Measurements from ENCODE around the gene PLEKHG4.

Gene PLEKHG4

DNA sequence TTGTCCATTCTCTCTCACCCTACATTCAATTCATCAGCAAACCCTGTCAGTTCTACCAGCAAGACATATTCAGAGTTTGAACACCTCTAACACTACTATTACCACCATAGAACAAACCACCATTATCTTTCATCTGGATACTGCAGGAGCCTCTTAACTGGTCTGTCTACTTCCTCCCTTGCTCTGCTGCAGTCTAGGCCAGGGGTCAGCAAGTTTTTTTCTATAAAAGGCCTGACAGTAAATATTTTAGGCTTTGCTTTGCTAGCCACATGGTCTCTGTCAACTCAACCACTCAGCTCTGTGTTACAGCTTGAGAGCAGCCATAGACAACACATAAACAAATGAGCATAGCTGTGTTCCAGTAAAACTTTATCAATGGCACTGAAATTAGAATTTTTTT is 33.4 kb downstream of the PLEKHG4 start:
- H3K23ac ChIP-seq (ENCODE audit: low read depth, low read length, poor library complexity) = no peak overlapping the region
- H4K8ac ChIP-seq (ENCODE audit: low read depth, low read length) = no peak overlapping the region
- H4K91ac ChIP-seq (ENCODE audit: low read depth, low read length, poor library complexity) = no peak overlapping the region
- H3K18ac ChIP-seq (ENCODE audit: low read length) = no peak overlapping the region
- no peak for DNase-seq (ENCODE audit: low spot score)
- H2BK15ac ChIP-seq (ENCODE audit: low read length) = no peak overlapping the region
- peaks cover 0 to 28% (median 0%) of the 10 kb centered on the region in 3 experiments for H3K27me3 ChIP-seq (ENCODE audit: control insufficient read depth in 3 of 3, insufficient read depth in 3 of 3, low read depth in 1 of 3, low read length in 3 of 3)
- no peak overlapping the region for H3K4me3 ChIP-seq (ENCODE audit: low read length in 2 of 2)
- no peak overlapping the region for H2BK5ac ChIP-seq (ENCODE audit: low read length)
- H2AFZ ChIP-seq (ENCODE audit: low read length) = no peak overlapping the region
- no peak overlapping the region for H3K4me2 ChIP-seq (ENCODE audit: insufficient read depth, low read length, poor library complexity, severe bottlenecking)
- H3K9me3 ChIP-seq (replicated peaks in 1 of 2; ENCODE audit: control insufficient read depth in 2 of 2, insufficient read depth in 1 of 2, low read depth in 1 of 2, low read length in 2 of 2) = no peaks in the 10 kb centered on the region
- no peaks in the 10 kb centered on the region for H3K79me1 ChIP-seq (ENCODE audit: low read depth, low read length)
- no peak overlapping the region for H2BK120ac ChIP-seq (ENCODE audit: low read depth, low read length)
- peaks cover 0 to 2% of the 10 kb centered on the region in 2 donors for H3K4me1 ChIP-seq (ENCODE audit: control insufficient read depth in 2 of 2, insufficient read depth in 1 of 2, low read depth in 1 of 2, low read length in 2 of 2)
- no peak overlapping the region for H3K27ac ChIP-seq (replicated peaks; ENCODE audit: low read length)
- no peaks in the 10 kb centered on the region for H3K36me3 ChIP-seq (replicated peaks in 1 of 2; ENCODE audit: control insufficient read depth in 2 of 2, insufficient read depth in 2 of 2, low read length in 2 of 2)
- no peak overlapping the region for H2BK12ac ChIP-seq (ENCODE audit: low read length)
- no peak overlapping the region for H3K9ac ChIP-seq (ENCODE audit: low read depth, low read length, poor library complexity)
- H2AK5ac ChIP-seq (ENCODE audit: low read depth, low read length) = no peak overlapping the region
- no peak overlapping the region for H3K4ac ChIP-seq (ENCODE audit: low read length)
- no peak overlapping the region for H3K14ac ChIP-seq (ENCODE audit: low read length)

DNA sequence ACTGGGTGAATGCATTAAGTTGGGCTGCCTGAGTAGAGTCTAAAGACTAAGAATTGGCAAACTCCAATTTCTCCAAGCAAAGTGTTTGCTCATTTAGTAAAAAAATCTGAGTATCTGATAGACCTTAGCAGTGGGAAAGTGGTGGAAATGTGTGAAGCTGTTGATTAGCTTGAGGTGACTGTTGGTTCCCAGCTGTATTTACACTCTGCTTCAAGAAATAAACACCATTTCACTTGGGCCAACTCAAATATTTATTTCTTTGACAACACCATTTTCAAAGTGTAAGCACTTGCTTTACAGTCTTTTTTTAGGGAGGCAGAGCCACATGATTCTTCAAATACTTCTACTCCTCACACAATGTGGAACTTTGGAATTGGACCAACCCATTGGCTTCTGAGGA is 38.5 kb downstream of the PLEKHG4 start:
- Histone ChIP-seq H3K18ac (ENCODE audit: low read length) (no peak overlapping the region), H3K27me3 (ENCODE audit: control insufficient read depth in 3 of 3, insufficient read depth in 3 of 3, low read depth in 1 of 3, low read length in 3 of 3) (peaks cover 0 to 10% (median 5%) of the 10 kb centered on the region in 3 experiments), H2BK12ac (ENCODE audit: low read length) (no peak overlapping the region)

GRCh38 chr16:67326115-67326471 is 46.8 kb downstream of the PLEKHG4 start:
- Histone ChIP-seq H3K4ac (ENCODE audit: low read length) (no peak overlapping the region), H3K18ac (ENCODE audit: low read length) (peak overlapping the region; percentile 95), H3K4me3 (ENCODE audit: low read length in 2 of 2) (peak overlapping the region; percentile 47 to 73), H3K36me3 (replicated peaks in 1 of 2; ENCODE audit: control insufficient read depth in 2 of 2, insufficient read depth in 2 of 2, low read length in 2 of 2) (no peaks in the 10 kb centered on the region), H3K23ac (ENCODE audit: low read depth, low read length, poor library complexity) (no peak overlapping the region), H2BK5ac (ENCODE audit: low read length) (peak overlapping the region; percentile 82), H3K9me3 (replicated peaks in 1 of 2; ENCODE audit: control insufficient read depth in 2 of 2, insufficient read depth in 1 of 2, low read depth in 1 of 2, low read length in 2 of 2) (no peaks in the 10 kb centered on the region), H3K79me1 (ENCODE audit: low read depth, low read length) (no peaks in the 10 kb centered on the region), H4K91ac (ENCODE audit: low read depth, low read length, poor library complexity) (no peak overlapping the region), H2BK12ac (ENCODE audit: low read length) (no peak overlapping the region), H2AFZ (ENCODE audit: low read length) (peak overlapping the region; percentile 99), H3K27me3 (ENCODE audit: control insufficient read depth in 3 of 3, insufficient read depth in 3 of 3, low read depth in 1 of 3, low read length in 3 of 3) (peaks cover 0 to 13% (median 12%) of the 10 kb centered on the region in 3 experiments), H4K8ac (ENCODE audit: low read depth, low read length) (peak overlapping the region; percentile 72), H3K14ac (ENCODE audit: low read length) (peak overlapping the region; percentile 98), H2AK5ac (ENCODE audit: low read depth, low read length) (no peak overlapping the region), H3K27ac (replicated peaks; ENCODE audit: low read length) (no peak overlapping the region), H2BK15ac (ENCODE audit: low read length) (peak overlapping the region; percentile 21), H3K4me2 (ENCODE audit: insufficient read depth, low read length, poor library complexity, severe bottlenecking) (peak overlapping the region; percentile 93), H3K9ac (ENCODE audit: low read depth, low read length, poor library complexity) (peak overlapping the region; percentile 84), H2BK120ac (ENCODE audit: low read depth, low read length) (no peak overlapping the region), H3K4me1 (ENCODE audit: control insufficient read depth in 2 of 2, insufficient read depth in 1 of 2, low read depth in 1 of 2, low read length in 2 of 2) (peaks cover 0 to 1% of the 10 kb centered on the region in 2 donors)
- no peak for DNase-seq (ENCODE audit: low spot score)
- WGBS, 2 donors (ENCODE audit: extremely low coverage in 2 of 2, insufficient read length in 2 of 2, insufficient replicate concordance in 1 of 2) = no CpG with 5 or more reads among the region's 11 CpGs

More for the DNA sequence above, 38.5 kb downstream of the PLEKHG4 start:
- Histone ChIP-seq H3K79me1 (ENCODE audit: low read depth, low read length) (no peaks in the 10 kb centered on the region), H4K8ac (ENCODE audit: low read depth, low read length) (no peak overlapping the region), H2BK5ac (ENCODE audit: low read length) (no peak overlapping the region), H3K9ac (ENCODE audit: low read depth, low read length, poor library complexity) (no peak overlapping the region), H3K4me2 (ENCODE audit: insufficient read depth, low read length, poor library complexity, severe bottlenecking) (no peak overlapping the region), H3K14ac (ENCODE audit: low read length) (no peak overlapping the region), H3K36me3 (replicated peaks in 1 of 2; ENCODE audit: control insufficient read depth in 2 of 2, insufficient read depth in 2 of 2, low read length in 2 of 2) (no peaks in the 10 kb centered on the region), H3K4ac (ENCODE audit: low read length) (no peak overlapping the region), H2BK120ac (ENCODE audit: low read depth, low read length) (no peak overlapping the region), H3K23ac (ENCODE audit: low read depth, low read length, poor library complexity) (no peak overlapping the region), H3K4me1 (ENCODE audit: control insufficient read depth in 2 of 2, insufficient read depth in 1 of 2, low read depth in 1 of 2, low read length in 2 of 2) (peaks cover 0 to 3% of the 10 kb centered on the region in 2 donors), H2AK5ac (ENCODE audit: low read depth, low read length) (no peak overlapping the region), H2BK15ac (ENCODE audit: low read length) (no peak overlapping the region), H4K91ac (ENCODE audit: low read depth, low read length, poor library complexity) (no peak overlapping the region), H3K9me3 (replicated peaks in 1 of 2; ENCODE audit: control insufficient read depth in 2 of 2, insufficient read depth in 1 of 2, low read depth in 1 of 2, low read length in 2 of 2) (no peaks in the 10 kb centered on the region), H3K4me3 (ENCODE audit: low read length in 2 of 2) (no peak overlapping the region), H2AFZ (ENCODE audit: low read length) (no peak overlapping the region), H3K27ac (replicated peaks; ENCODE audit: low read length) (no peak overlapping the region)
- DNase-seq (ENCODE audit: low spot score) = no peak

DNA sequence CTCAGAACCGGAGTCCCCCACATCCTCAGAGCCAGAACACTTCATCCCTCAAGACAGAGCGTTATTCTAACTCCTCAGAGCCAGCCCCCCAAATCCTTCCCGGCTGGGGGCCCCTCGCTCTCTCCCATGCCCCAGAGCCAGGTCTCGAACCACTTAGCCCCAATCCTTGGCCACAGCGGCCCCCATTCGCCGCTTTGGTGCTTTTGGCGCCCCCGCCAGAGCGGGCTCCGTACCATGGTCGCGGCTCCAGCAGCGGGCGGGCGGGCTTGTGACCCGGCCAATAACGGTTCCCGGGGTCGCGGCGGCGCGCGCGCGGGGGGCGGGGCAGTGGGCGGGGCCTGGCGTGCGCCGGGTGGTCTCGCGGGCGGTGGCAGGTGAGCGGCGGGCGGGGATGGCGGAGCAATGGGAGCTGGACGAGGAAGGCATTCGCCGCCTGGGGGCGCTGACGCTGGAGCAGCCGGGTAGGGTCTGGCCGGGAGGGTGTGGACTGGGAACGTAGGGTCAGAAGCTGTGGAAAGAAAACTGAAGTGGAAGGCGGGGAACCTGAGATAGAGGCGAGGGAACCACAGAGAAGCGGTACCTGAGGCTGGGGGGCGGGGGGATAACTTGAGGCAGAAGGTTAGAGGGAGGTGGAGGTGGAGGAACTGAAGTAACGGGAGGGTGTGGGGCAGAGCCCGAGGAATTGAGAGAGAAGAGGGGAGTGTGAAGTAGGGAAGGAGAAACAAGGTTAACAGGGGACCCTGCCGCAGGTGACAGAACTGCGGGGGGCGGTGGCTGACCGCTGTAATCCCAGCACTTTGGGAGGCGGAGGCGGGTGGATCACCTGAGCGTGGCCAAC is 47.4 kb downstream of the PLEKHG4 start, which contains the start of the genes KCTD19 and LRRC36:
TSS of gene KCTD19 (minus strand) at position 270 of the 838 bp plus-strand sequence. CDS start at position 236, 34 bp downstream.
TSS of gene LRRC36 (plus strand) at position 344 of the 838 bp plus-strand sequence. CDS start at position 392, 48 bp downstream.
- Histone ChIP-seq H2BK12ac (ENCODE audit: low read length) (no peak within 1 kb of the TSS), H2BK15ac (ENCODE audit: low read length) (peak within 1 kb of the TSS; percentile 21), H3K27ac (replicated peaks; ENCODE audit: low read length) (no peak within 1 kb of the TSS), H4K8ac (ENCODE audit: low read depth, low read length) (peak within 1 kb of the TSS; percentile 72), H3K4me3 (ENCODE audit: low read length in 2 of 2) (peak within 1 kb of the TSS; percentile 47 to 73), H2BK120ac (ENCODE audit: low read depth, low read length) (no peak within 1 kb of the TSS), H2AK5ac (ENCODE audit: low read depth, low read length) (no peak within 1 kb of the TSS), H3K18ac (ENCODE audit: low read length) (peak within 1 kb of the TSS; percentile 95), H3K4ac (ENCODE audit: low read length) (no peak within 1 kb of the TSS), H3K14ac (ENCODE audit: low read length) (peak within 1 kb of the TSS; percentile 98), H3K9me3 (replicated peaks in 1 of 2; ENCODE audit: control insufficient read depth in 2 of 2, insufficient read depth in 1 of 2, low read depth in 1 of 2, low read length in 2 of 2) (no peaks in the 10 kb centered on the region), H3K36me3 (replicated peaks in 1 of 2; ENCODE audit: control insufficient read depth in 2 of 2, insufficient read depth in 2 of 2, low read length in 2 of 2) (no peaks in the 10 kb centered on the region), H2AFZ (ENCODE audit: low read length) (peak within 1 kb of the TSS; percentile 99), H2BK5ac (ENCODE audit: low read length) (peak within 1 kb of the TSS; percentile 82), H3K9ac (ENCODE audit: low read depth, low read length, poor library complexity) (peak within 1 kb of the TSS; percentile 84), H3K27me3 (ENCODE audit: control insufficient read depth in 3 of 3, insufficient read depth in 3 of 3, low read depth in 1 of 3, low read length in 3 of 3) (peaks cover 0 to 10% (median 10%) of the 10 kb centered on the region in 3 experiments), H3K4me2 (ENCODE audit: insufficient read depth, low read length, poor library complexity, severe bottlenecking) (peak within 1 kb of the TSS; percentile 93), H3K23ac (ENCODE audit: low read depth, low read length, poor library complexity) (peak within 1 kb of the TSS; percentile 43), H4K91ac (ENCODE audit: low read depth, low read length, poor library complexity) (no peak within 1 kb of the TSS), H3K79me1 (ENCODE audit: low read depth, low read length) (no peaks in the 10 kb centered on the region), H3K4me1 (ENCODE audit: control insufficient read depth in 2 of 2, insufficient read depth in 1 of 2, low read depth in 1 of 2, low read length in 2 of 2) (peaks cover 0 to 1% of the 10 kb centered on the region in 2 donors)
- DNase-seq (ENCODE audit: low spot score) = peak; percentile 85
- WGBS, 2 donors (ENCODE audit: extremely low coverage in 2 of 2, insufficient read length in 2 of 2, insufficient replicate concordance in 1 of 2) = no CpG with 5 or more reads among the region's 61 CpGs
